HCT116 (cell line): ENCODE data around the gene CNTN5.

Source experiments
- EZH2 ChIP-seq: fragments of 200-600 bp; sonication (generic); IDR thresholded peaks from 2 replicates; pipeline ENCODE4 v1.6.1; 2017; ENCODE audit warnings: antibody characterized with exemption, mixed run types
- EZH2phosphoT487 ChIP-seq: fragments of 200-600 bp; IDR thresholded peaks from 2 replicates; pipeline ENCODE4 v1.6.1; 2018; ENCODE audit warnings: antibody characterized with exemption, borderline replicate concordance
- POLR2A ChIP-seq: IDR thresholded peaks from 2 replicates; pipeline ENCODE4 v1.7.0; 2011; ENCODE audit warnings: borderline replicate concordance; ENCODE audit not compliant: insufficient read depth, insufficient read length; ENCODE audit errors: extremely low read depth
- SIN3A ChIP-seq: IDR thresholded peaks from 2 replicates; pipeline ENCODE4 v1.6.1; 2012; ENCODE audit warnings: low read depth
- SP1 ChIP-seq: IDR thresholded peaks from 2 replicates; pipeline ENCODE4 v1.6.1; 2012; ENCODE audit warnings: low read depth
- TF ChIP-seq, protein P1 (sequence below), 3 experiments: fragments of 200-600 bp in 1 of 3; sonication (generic) in 1 of 3; IDR thresholded peaks in 2 of 3; conservative IDR thresholded peaks in 1 of 3; 2 replicates each; pipeline ENCODE4 v1.5.1; 2012 to 2017; ENCODE audit warnings: low read depth in 2 of 3, low read length in 2 of 3, antibody characterized with exemption in 1 of 3, borderline replicate concordance in 1 of 3, control low read depth in 1 of 3, mild to moderate bottlenecking in 1 of 3, mixed read lengths in 1 of 3, mixed run types in 1 of 3, moderate library complexity in 1 of 3; ENCODE audit not compliant: insufficient read depth in 1 of 3

DNA sequence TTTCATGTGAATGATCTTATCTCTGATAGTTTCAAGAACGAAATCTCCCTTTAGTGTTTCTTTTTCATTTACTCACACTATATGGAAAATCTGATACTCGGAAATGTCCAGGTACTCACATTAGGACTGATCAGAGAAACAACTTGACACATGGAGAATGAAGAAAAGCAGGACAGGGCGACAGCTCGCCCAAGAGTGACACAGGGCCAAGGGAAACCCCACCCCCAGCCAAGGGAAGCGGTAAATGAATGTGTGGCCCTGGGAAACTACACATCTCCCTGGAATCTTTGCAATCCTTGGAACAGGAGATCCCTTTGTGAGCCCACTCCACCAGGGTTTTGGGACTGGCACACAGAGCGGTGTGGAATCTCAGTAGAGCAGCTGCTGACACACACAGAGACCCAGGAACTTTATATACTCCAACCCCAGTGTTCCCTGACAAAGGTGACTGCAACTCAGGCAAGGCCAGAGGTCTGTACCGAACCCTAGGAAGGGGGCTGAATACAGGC is 1362.7 kb downstream of the CNTN5 start:
- TF ChIP-seq POLR2A (no peak), EZH2 (no peak), EZH2phosphoT487 (no peak), SIN3A (no peak), SP1 (no peak)
- TF ChIP-seq, protein P1, sequence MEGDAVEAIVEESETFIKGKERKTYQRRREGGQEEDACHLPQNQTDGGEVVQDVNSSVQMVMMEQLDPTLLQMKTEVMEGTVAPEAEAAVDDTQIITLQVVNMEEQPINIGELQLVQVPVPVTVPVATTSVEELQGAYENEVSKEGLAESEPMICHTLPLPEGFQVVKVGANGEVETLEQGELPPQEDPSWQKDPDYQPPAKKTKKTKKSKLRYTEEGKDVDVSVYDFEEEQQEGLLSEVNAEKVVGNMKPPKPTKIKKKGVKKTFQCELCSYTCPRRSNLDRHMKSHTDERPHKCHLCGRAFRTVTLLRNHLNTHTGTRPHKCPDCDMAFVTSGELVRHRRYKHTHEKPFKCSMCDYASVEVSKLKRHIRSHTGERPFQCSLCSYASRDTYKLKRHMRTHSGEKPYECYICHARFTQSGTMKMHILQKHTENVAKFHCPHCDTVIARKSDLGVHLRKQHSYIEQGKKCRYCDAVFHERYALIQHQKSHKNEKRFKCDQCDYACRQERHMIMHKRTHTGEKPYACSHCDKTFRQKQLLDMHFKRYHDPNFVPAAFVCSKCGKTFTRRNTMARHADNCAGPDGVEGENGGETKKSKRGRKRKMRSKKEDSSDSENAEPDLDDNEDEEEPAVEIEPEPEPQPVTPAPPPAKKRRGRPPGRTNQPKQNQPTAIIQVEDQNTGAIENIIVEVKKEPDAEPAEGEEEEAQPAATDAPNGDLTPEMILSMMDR (IDR thresholded peaks at IDR 0.05 in 2 of 3, conservative IDR thresholded peaks at IDR 0.05 in 1 of 3; ENCODE audit: borderline replicate concordance in 1 of 3, insufficient read depth in 1 of 3, low read depth in 2 of 3, low read length in 2 of 3) = no peak
